ENCODE data around the gene CFAP119. TPM values are rescaled to one million over a fixed set of nuclear protein-coding genes. Genes with fewer than 3 reads are reported as not detected.

Gene CFAP119
- total and polyA plus RNA-seq, 2 donors from 2014 or later = 12.2 to 13.5 TPM

DNA sequence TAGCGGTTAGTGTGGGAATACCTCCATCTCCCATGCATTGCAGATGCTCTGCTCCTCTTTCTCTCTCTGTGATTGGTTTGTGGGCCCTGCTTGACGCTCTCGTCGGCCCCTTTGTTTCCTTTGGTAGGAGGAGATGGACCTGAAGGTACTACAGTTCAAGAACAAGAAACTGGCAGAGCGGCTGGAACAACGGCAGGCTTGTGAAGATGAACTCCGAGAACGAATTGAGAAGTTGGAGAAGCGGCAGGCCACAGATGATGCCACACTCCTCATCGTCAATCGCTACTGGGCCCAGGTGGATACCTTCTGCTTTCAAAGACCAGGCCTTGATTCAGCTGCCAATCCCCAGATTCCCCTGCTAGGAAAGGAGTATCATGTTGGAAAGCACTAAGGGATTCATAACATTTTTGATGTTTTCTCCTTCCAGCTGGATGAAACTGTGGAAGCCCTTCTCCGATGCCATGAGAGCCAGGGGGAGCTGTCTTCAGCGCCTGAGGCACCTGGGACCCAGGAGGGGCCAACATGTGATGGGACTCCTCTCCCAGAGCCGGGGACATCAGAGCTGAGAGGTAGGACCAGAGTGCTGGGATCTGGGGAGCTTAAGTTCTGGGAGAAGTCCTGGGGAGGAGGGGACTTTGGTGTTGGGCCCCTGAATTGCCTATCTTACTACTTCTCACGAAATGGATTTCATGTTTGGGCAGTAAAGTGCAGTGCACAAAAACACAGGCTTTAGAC, 1.3 kb upstream of the CFAP119 start:
- Histone ChIP-seq H3K9ac (ENCODE audit: low read length in 3 of 3) (peak overlapping the region; percentile 88 to 94 (median 94)), H3K9me3 (ENCODE audit: control insufficient read depth in 2 of 3, insufficient read depth in 1 of 3, low read length in 3 of 3) (no peaks in the 10 kb centered on the region), H3K36me3 (ENCODE audit: control insufficient read depth in 2 of 3, insufficient read depth in 3 of 3, low read length in 3 of 3) (peaks cover 7 to 47% (median 34%) of the 10 kb centered on the region in 3 donors), H3K27ac (ENCODE audit: low read depth in 2 of 2, low read length in 2 of 2) (peak overlapping the region in 1 of 2 donors; percentile 77), H3K27me3 (ENCODE audit: control insufficient read depth, insufficient read depth, low read length) (no peaks in the 10 kb centered on the region), H3K4me1 (ENCODE audit: control insufficient read depth in 2 of 3, insufficient read depth in 2 of 3, low read depth in 1 of 3, low read length in 3 of 3) (peaks cover 4 to 18% (median 8%) of the 10 kb centered on the region in 3 donors), H3K4me3 (ENCODE audit: low read length in 3 of 3) (peak overlapping the region; percentile 92 to 95 (median 94))
- peak in 2 of 5 donors; percentile 34 to 51 for DNase-seq
- TF ChIP-seq, protein P1, sequence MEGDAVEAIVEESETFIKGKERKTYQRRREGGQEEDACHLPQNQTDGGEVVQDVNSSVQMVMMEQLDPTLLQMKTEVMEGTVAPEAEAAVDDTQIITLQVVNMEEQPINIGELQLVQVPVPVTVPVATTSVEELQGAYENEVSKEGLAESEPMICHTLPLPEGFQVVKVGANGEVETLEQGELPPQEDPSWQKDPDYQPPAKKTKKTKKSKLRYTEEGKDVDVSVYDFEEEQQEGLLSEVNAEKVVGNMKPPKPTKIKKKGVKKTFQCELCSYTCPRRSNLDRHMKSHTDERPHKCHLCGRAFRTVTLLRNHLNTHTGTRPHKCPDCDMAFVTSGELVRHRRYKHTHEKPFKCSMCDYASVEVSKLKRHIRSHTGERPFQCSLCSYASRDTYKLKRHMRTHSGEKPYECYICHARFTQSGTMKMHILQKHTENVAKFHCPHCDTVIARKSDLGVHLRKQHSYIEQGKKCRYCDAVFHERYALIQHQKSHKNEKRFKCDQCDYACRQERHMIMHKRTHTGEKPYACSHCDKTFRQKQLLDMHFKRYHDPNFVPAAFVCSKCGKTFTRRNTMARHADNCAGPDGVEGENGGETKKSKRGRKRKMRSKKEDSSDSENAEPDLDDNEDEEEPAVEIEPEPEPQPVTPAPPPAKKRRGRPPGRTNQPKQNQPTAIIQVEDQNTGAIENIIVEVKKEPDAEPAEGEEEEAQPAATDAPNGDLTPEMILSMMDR (IDR thresholded peaks at IDR 0.05; ENCODE audit: borderline replicate concordance, extremely low read depth, insufficient read depth) = no peak
- intact Hi-C loops (cut with DNase I) = no loop called here
- FAIRE-seq = no peak

DNA sequence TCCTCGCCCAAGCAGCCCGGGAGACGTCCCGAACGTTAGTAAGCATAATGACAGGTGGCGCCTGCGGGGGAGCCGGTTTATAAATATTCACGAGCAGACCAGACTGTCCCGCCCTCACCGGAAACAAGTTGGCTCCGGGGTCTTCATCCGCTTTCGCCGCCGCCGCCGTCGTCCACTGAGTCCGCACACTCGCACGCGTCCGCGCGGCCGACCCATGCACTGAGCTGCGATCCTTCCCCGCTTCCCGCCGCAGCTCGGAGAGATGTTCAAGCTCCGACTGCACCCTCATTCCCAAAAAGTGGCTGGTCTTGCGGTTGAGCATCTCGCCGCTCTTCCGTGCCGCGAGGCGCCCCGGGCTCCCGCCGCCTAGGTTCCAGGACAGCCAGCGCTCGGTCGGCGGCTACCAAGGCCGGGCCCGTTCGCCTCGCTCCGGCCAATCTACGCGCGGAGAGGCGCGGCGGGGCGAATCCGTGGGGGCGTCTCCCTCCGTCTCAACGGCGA, 385 bp downstream of the CFAP119 start:
- no peaks in the 10 kb centered on the region for H3K27me3 ChIP-seq (ENCODE audit: control insufficient read depth, insufficient read depth, low read length)
- H3K9ac ChIP-seq (ENCODE audit: low read length in 3 of 3) = peak overlapping the region in 2 of 3 donors; percentile 63 to 94
- H3K36me3 ChIP-seq (ENCODE audit: control insufficient read depth in 2 of 3, insufficient read depth in 3 of 3, low read length in 3 of 3) = peaks cover 7 to 34% (median 22%) of the 10 kb centered on the region in 3 donors
- peaks cover 4 to 18% (median 8%) of the 10 kb centered on the region in 3 donors for H3K4me1 ChIP-seq (ENCODE audit: control insufficient read depth in 2 of 3, insufficient read depth in 2 of 3, low read depth in 1 of 3, low read length in 3 of 3)
- no peaks in the 10 kb centered on the region for H3K9me3 ChIP-seq (ENCODE audit: control insufficient read depth in 2 of 3, insufficient read depth in 1 of 3, low read length in 3 of 3)
- H3K27ac ChIP-seq (ENCODE audit: low read depth in 2 of 2, low read length in 2 of 2) = peak overlapping the region; percentile 19 to 30
- no peak for FAIRE-seq
- TF ChIP-seq, protein P1 (IDR thresholded peaks at IDR 0.05; ENCODE audit: borderline replicate concordance, extremely low read depth, insufficient read depth) = no peak
- peak; percentile 67 to 83 (median 73) for DNase-seq
- intact Hi-C loops (cut with DNase I) = no loop called here
- H3K4me3 ChIP-seq (ENCODE audit: low read length in 3 of 3) = peak overlapping the region; percentile 86 to 94 (median 86)

DNA sequence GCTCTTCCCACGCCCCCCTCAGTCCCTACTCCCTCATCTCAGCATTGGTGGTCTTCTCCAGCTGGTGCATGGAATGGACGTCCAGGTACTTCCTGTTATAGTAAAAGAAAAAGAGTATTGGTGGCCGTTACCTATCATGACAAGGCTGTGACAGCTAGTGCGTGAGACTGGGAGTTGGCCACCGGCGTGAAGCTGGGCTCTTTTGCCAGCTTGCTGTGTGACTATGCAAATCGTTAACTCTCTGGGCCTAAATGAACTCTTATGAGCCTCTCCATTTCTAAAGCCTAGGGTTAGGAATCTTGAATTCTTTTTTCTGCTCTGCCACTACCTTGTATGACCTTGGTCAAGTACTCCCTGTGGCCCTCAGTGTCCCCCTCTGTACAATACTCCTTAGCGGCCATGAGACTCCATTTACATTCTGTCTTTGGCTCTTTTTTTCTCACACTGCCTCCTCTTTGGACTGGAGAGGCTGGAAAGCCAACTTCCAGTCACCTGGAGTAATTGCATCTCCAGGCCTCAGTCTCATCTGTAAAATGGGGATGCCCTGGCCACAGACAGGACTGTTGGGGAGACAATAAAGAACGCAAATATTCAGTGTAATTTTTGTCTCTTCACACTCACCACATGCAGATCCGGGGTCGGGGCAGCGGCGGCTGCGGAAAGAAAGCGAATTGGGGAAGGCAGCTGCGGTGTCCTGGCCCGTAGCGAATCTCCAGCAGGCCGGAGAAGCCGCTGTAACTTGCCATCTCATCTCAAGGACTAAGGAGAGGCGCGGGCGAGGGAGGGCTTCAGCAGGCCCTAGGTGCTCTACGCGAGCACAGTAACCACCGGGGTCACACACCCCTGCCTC, 1.1 kb downstream of the CFAP119 start:
- Histone ChIP-seq H3K4me1 (ENCODE audit: control insufficient read depth in 2 of 3, insufficient read depth in 2 of 3, low read depth in 1 of 3, low read length in 3 of 3) (peaks cover 4 to 18% (median 8%) of the 10 kb centered on the region in 3 donors), H3K36me3 (ENCODE audit: control insufficient read depth in 2 of 3, insufficient read depth in 3 of 3, low read length in 3 of 3) (peaks cover 7 to 27% (median 21%) of the 10 kb centered on the region in 3 donors), H3K9ac (ENCODE audit: low read length in 3 of 3) (peak overlapping the region in 1 of 3 donors; percentile 36), H3K9me3 (ENCODE audit: control insufficient read depth in 2 of 3, insufficient read depth in 1 of 3, low read length in 3 of 3) (no peaks in the 10 kb centered on the region), H3K4me3 (ENCODE audit: low read length in 3 of 3) (peak overlapping the region; percentile 40 to 94 (median 86)), H3K27ac (ENCODE audit: low read depth in 2 of 2, low read length in 2 of 2) (no peak overlapping the region), H3K27me3 (ENCODE audit: control insufficient read depth, insufficient read depth, low read length) (no peaks in the 10 kb centered on the region)
- intact Hi-C loops (cut with DNase I) = no loop called here
- TF ChIP-seq, protein P1 (IDR thresholded peaks at IDR 0.05; ENCODE audit: borderline replicate concordance, extremely low read depth, insufficient read depth) = no peak
- no peak for FAIRE-seq
- peak in 1 of 5 donors; percentile 77 for DNase-seq

Measured in kidney (tissue), 14 donors.